ENCODE results near the gene PLEKHH2. TPM values are rescaled to one million over a fixed set of nuclear protein-coding genes. Genes with fewer than 3 reads are reported as not detected.
"Not testable (repeated sequence)": the region's sequence is repeated elsewhere in the genome, so short reads cannot be mapped to it uniquely, and the experiment has no call there.

PLEKHH2 gene
- total RNA-seq, 1 donor from 2014 or later = 0.20 TPM

- DNase-seq (ENCODE audit: low read depth, low spot score) = not testable (repeated sequence)
These were observed 907 bp upstream of the PLEKHH2 start for GRCh38 chr2:43636153-43636552.

- DNase-seq (ENCODE audit: low read depth, low spot score) = no peak
These were observed 439 bp upstream of the PLEKHH2 start for GRCh38 chr2:43636621-43637020.

DNA sequence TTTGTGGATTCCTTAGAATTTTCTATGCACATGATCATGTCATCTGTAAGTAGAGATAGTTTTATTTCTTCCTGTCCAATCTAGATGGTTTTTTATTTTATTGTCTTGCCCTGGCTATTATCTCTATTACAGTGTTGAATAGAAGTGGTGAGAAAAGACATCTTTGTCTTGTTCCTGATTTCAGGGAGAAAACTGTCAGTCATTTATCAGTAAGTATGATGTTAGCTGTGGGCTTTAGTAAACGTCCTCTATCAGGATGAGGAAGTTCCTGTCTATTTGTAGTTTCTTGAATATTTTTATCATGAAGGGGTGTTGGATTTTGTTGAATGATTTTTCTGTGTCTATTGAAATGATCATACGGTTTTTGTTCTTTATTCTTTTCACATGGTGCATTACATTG is 5.3 kb downstream of the PLEKHH2 start:
- DNase-seq (ENCODE audit: low read depth, low spot score) = no peak

GRCh38 chr2:43643680-43644079 is 6.6 kb downstream of the PLEKHH2 start:
- DNase-seq (ENCODE audit: low read depth, low spot score) = no peak

GRCh38 chr2:43648994-43649701 is 12.1 kb downstream of the PLEKHH2 start:
- DNase-seq (ENCODE audit: low read depth, low spot score) = no peak

GRCh38 chr2:43653506-43653905 is 16.4 kb downstream of the PLEKHH2 start:
- no peak for DNase-seq (ENCODE audit: low read depth, low spot score)

GRCh38 chr2:43657241-43657640 is 20.2 kb downstream of the PLEKHH2 start:
- DNase-seq (ENCODE audit: low read depth, low spot score) = no peak

GRCh38 chr2:43675646-43676321 is 38.7 kb downstream of the PLEKHH2 start:
- no peak for DNase-seq (ENCODE audit: low read depth, low spot score)

DNA sequence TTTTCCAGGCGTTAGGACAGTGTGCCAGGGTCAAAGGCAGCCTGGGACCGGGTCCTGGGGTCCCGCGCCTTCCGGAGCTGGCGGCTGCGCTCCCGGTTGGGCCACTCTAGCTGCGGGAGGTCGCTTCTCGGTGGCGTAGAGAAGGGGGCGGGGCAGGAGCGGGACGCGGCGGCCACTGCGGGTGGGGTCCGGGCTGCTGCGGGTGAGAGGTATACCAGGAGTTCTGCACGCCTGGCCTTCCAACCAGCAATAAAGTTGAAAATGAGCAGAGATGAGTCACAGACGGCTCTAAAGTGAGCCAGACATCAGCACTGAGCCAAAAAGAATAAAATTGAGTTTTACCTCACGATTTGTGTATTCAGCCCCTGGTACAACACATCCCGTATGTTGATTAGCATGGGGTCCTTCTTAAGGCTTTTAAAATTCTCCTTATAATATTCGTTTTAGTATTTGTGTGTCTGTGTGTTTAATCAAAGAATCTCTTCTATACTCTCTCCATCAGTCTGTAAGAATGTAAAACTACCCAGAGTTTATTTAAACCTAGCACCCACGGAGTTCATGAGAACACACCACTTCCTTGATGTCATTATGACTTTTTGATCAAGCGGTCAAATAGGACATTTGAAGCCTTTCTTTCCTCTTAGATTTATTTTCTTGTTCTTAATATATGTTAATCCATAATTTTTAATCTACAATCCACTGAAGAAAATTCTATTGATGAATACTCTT is 39.4 kb downstream of the PLEKHH2 start, which contains the start of gene C1GALT1C1L:
TSS of gene C1GALT1C1L (minus strand) at position 108 of the 729 bp plus-strand sequence. CDS start at position 1, 107 bp downstream.
- DNase-seq (ENCODE audit: low read depth, low spot score) = no peak

GRCh38 chr2:43677783-43678182 is 40.7 kb downstream of the PLEKHH2 start:
- not testable (repeated sequence) for DNase-seq (ENCODE audit: low read depth, low spot score)

DNA sequence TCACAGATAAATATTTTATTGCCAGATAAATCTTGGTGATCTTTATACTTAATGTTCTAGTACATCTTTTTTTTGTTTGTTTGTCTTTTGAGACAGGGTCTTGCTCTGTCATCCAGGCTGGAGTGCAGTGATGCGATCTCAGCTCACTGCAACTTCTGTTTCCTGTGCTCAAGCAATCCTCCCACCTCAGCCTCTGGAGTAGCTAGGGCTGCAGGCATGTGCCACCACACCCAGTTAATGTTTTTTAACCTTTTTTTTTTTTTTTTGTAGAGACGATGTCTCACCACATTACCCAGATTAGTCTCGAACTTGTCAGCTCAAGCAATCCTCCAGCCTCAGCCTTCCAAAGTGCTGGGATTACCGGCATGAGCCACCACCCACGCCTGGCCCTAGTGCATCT is 48.3 kb downstream of the PLEKHH2 start:
- DNase-seq (ENCODE audit: low read depth, low spot score) = no peak

DNA sequence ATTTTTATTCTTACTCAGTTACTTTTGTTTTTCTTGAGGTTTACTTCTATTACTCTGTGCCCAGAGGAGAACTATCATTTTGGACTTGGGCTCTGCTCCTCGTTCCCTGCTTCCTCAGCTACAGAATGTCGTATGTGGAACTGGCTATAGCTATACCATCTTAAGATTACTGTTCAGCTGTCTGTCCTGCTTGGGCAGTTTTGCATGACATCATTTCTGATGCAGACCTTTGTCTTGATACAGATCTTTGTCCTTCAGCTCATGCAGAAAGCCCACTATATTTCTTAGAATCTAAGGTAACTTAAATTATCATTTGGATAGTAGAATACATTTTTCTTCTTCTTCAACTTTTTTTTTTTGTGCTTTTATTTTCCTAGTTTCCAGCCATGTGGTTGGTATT is 52.9 kb downstream of the PLEKHH2 start:
- DNase-seq (ENCODE audit: low read depth, low spot score) = no peak

- DNase-seq (ENCODE audit: low read depth, low spot score) = no peak
These were observed 55.5 kb downstream of the PLEKHH2 start for GRCh38 chr2:43692428-43692994.

DNA sequence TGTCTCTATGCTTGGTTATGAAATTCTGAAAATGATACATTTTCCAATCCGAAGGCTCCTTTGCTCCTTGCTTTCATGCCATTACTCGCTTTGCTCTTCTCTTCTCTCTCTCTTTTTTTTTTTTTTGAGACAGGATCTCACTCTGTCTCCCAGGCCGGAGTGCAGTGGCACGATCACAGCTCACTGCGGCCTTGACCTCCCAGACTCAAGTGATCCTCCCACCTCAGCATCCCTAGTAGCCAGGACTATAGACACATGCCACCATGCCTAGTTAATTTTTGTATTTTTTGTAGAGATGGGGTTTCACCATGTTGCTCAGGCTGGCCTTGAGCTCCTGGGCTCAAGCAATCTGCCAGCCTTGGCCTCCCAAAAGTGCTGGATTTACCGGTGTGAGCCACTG is 61.1 kb downstream of the PLEKHH2 start:
- DNase-seq (ENCODE audit: low read depth, low spot score) = not testable (repeated sequence)

- DNase-seq (ENCODE audit: low read depth, low spot score) = no peak
These were observed 62.7 kb downstream of the PLEKHH2 start for GRCh38 chr2:43699761-43700160.

DNA sequence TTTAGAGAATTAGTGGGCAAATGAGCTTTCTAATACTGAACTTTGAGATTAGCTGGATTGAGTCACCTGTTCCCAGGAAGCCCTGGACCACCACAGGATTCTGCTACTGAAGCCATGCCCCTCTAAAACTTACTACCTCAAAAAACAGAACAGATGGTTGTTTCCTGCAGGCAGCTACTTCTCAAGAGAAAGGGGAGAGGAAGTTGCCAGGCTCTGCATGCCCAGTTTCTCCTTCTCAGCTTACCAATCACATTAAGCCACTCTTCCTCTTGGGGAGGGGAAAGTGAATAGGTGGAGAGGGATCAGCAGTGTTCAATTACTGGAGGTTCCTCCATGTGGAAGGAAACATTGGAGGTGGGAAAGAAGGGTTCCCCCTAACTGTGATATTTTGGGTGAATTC is 64.1 kb downstream of the PLEKHH2 start:
- no peak for DNase-seq (ENCODE audit: low read depth, low spot score)

- no peak for DNase-seq (ENCODE audit: low read depth, low spot score)
These were observed 70.4 kb downstream of the PLEKHH2 start for GRCh38 chr2:43707255-43708015.

GRCh38 chr2:43708178-43708577 is 71.1 kb downstream of the PLEKHH2 start:
- DNase-seq (ENCODE audit: low read depth, low spot score) = no peak

DNA sequence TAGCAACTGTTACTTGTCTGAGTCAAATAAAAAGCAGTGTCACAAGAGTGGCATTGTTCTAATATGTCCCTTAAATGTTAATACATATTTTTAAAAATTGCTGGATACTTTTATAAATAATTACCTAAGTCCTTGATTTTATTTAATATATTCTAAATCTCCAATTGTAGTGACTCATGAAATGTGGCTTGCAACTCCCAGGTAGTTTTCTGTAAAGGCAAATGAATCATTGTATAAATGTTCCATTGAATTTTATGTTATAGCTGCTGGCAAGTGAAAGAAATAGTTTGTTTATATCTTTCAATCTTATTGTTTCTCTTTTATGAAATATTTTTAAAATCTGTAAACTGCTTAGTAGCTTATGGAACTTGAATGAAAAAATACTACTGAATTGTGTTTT is 71.8 kb downstream of the PLEKHH2 start:
- no peak for DNase-seq (ENCODE audit: low read depth, low spot score)

- DNase-seq (ENCODE audit: low read depth, low spot score) = no peak
These were observed 73.8 kb downstream of the PLEKHH2 start for GRCh38 chr2:43710866-43711265.

DNA sequence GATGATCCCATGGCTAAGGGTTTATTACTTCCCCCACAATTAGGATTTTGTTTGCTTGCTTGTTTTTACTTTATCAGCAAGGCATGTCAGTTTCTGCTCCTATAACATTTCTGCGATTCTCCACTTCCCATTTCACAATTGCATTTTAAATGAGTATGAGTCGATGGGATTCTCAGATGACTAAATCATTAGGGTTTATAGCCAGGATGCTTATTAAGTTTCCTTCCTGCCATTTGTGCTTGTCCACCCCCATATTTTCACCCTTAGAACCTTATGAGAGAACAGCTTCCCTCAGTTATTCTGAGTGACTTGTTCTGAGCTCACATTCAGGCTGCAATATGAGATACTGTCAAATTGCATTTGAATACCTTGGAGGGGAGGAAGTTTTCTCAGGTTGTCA is 77.1 kb downstream of the PLEKHH2 start:
- DNase-seq (ENCODE audit: low read depth, low spot score) = peak; percentile 5

All from pulmonary artery endothelial cell (primary cell).